ENCODE measurements around the gene PIK3AP1. TPM values are rescaled to one million over a fixed set of nuclear protein-coding genes. Genes with fewer than 3 reads are reported as not detected.

The PIK3AP1 gene
- total RNA-seq, 1 donor from 2014 or later: 5.9 TPM

- TF ChIP-seq POLR2AphosphoS5 (IDR thresholded peaks at IDR 0.05; ENCODE audit: insufficient read depth in 1 of 2, low read depth in 1 of 2): no peak
- TF ChIP-seq POLR2A (IDR thresholded peaks at IDR 0.05): no peak
- no peak for DNase-seq (ENCODE audit: extremely low spot score in 2 of 2)
- H3K4me1 ChIP-seq: no peaks in the 10 kb centered on the region
- no peak overlapping the region for H3K4me3 ChIP-seq
- intact Hi-C loops (cut with DNase I): no loop called here
- no peaks in the 10 kb centered on the region for H3K27me3 ChIP-seq
- H3K36me3 ChIP-seq: no peaks in the 10 kb centered on the region
- H3K9me3 ChIP-seq: no peaks in the 10 kb centered on the region
- no peak overlapping the region for H3K27ac ChIP-seq
These were observed 41.6 kb downstream of the PIK3AP1 start for GRCh38 chr10:96678725-96679124.

- Histone ChIP-seq H3K9me3 (no peaks in the 10 kb centered on the region), H3K36me3 (no peaks in the 10 kb centered on the region), H3K4me3 (no peak overlapping the region), H3K27ac (no peak overlapping the region), H3K4me1 (no peaks in the 10 kb centered on the region), H3K27me3 (no peaks in the 10 kb centered on the region)
- no peak for DNase-seq (ENCODE audit: extremely low spot score in 2 of 2)
- TF ChIP-seq POLR2A (IDR thresholded peaks at IDR 0.05) (no peak), POLR2AphosphoS5 (IDR thresholded peaks at IDR 0.05; ENCODE audit: insufficient read depth in 1 of 2, low read depth in 1 of 2) (no peak), CTCF (IDR thresholded peaks at IDR 0.05) (no peak)
- intact Hi-C loops (cut with DNase I): no loop called here
These were observed 43.8 kb downstream of the PIK3AP1 start for GRCh38 chr10:96676272-96677112.

GRCh38 chr10:96675846-96676245 is 44.5 kb downstream of the PIK3AP1 start:
- no peak for DNase-seq (ENCODE audit: extremely low spot score in 2 of 2)
- intact Hi-C loops (cut with DNase I): no loop called here
- Histone ChIP-seq H3K27ac (no peak overlapping the region), H3K27me3 (no peaks in the 10 kb centered on the region), H3K4me1 (no peaks in the 10 kb centered on the region), H3K4me3 (no peak overlapping the region), H3K9me3 (no peaks in the 10 kb centered on the region), H3K36me3 (no peaks in the 10 kb centered on the region)
- TF ChIP-seq CTCF (IDR thresholded peaks at IDR 0.05): no peak
- no peak for TF ChIP-seq POLR2AphosphoS5 (IDR thresholded peaks at IDR 0.05; ENCODE audit: insufficient read depth in 1 of 2, low read depth in 1 of 2)
- TF ChIP-seq POLR2A (IDR thresholded peaks at IDR 0.05): no peak

GRCh38 chr10:96673318-96674099 is 46.8 kb downstream of the PIK3AP1 start:
- intact Hi-C loops (cut with DNase I): no loop called here
- TF ChIP-seq POLR2A (IDR thresholded peaks at IDR 0.05): no peak
- no peak for TF ChIP-seq POLR2AphosphoS5 (IDR thresholded peaks at IDR 0.05; ENCODE audit: insufficient read depth in 1 of 2, low read depth in 1 of 2)
- TF ChIP-seq CTCF (IDR thresholded peaks at IDR 0.05): no peak

GRCh38 chr10:96672481-96673175 is 47.7 kb downstream of the PIK3AP1 start:
- H3K27me3 ChIP-seq: no peaks in the 10 kb centered on the region
- H3K4me1 ChIP-seq: no peaks in the 10 kb centered on the region
- no peak for DNase-seq (ENCODE audit: extremely low spot score in 2 of 2)
- H3K27ac ChIP-seq: no peak overlapping the region
- TF ChIP-seq POLR2A (IDR thresholded peaks at IDR 0.05) (no peak), CTCF (IDR thresholded peaks at IDR 0.05) (no peak), POLR2AphosphoS5 (IDR thresholded peaks at IDR 0.05; ENCODE audit: insufficient read depth in 1 of 2, low read depth in 1 of 2) (no peak)
- no peaks in the 10 kb centered on the region for H3K9me3 ChIP-seq
- no peak overlapping the region for H3K4me3 ChIP-seq
- intact Hi-C loops (cut with DNase I): no loop called here
- no peaks in the 10 kb centered on the region for H3K36me3 ChIP-seq

More at GRCh38 chr10:96673318-96674099, 46.8 kb downstream of the PIK3AP1 start:
- Histone ChIP-seq H3K36me3 (no peaks in the 10 kb centered on the region), H3K27me3 (no peaks in the 10 kb centered on the region), H3K27ac (peak overlapping the region; percentile 56), H3K9me3 (no peaks in the 10 kb centered on the region), H3K4me1 (no peaks in the 10 kb centered on the region), H3K4me3 (peak overlapping the region; percentile 8 to 31)
- DNase-seq (ENCODE audit: extremely low spot score in 2 of 2): no peak
